WTC11 (cell line): ENCODE measurements around the gene PSMD10. TPM values are rescaled to one million over a fixed set of nuclear protein-coding genes. Genes with fewer than 3 reads are reported as not detected.

ENCODE experiments used
- ATAC-seq: fragments of 200-7000 bp; cut with Tn5 transposase; 2 replicates; pipeline ENCODE4 v1.10.0; 2021; ENCODE audit warnings: mild to moderate bottlenecking, moderate library complexity
- CTCF ChIA-PET: fragments of 300-600 bp; sonication (Branson Sonifier 250); formaldehyde crosslinking; loops from one replicate; lab custom pipeline; 2021; ENCODE audit warnings: antibody characterized with exemption; lab: Charles Lee
- POLR2A ChIA-PET: fragments of 350-600 bp; sonication (Branson Sonifier 250); formaldehyde crosslinking; loops from one replicate; lab custom pipeline; 2021; ENCODE audit warnings: antibody characterized with exemption; lab: Charles Lee
- DNase-seq: peaks from one replicate; pipeline ENCODE4 v3.0.0; 2021; ENCODE audit warnings: low spot score
- H3K27ac Mint-ChIP-seq: 2 replicates; pipeline ENCODE4 v1.8.0; 2021; ENCODE audit warnings: mixed read lengths
- H3K27me3 Mint-ChIP-seq: 2 replicates; pipeline ENCODE4 v1.8.0; 2021; ENCODE audit warnings: low read depth, mild to moderate bottlenecking, moderate library complexity, mixed read lengths
- H3K36me3 Mint-ChIP-seq: 2 replicates; pipeline ENCODE4 v1.8.0; 2021; ENCODE audit warnings: mixed read lengths
- H3K4me1 Mint-ChIP-seq: 2 replicates; pipeline ENCODE4 v1.8.0; 2022; ENCODE audit warnings: mixed read lengths
- H3K4me3 Mint-ChIP-seq: 2 replicates; pipeline ENCODE4 v1.8.0; 2021; ENCODE audit warnings: mild to moderate bottlenecking, moderate library complexity, mixed read lengths
- H3K9me3 Mint-ChIP-seq: 2 replicates; pipeline ENCODE4 v1.8.0; 2021; ENCODE audit warnings: mixed read lengths
- HMGA2 ChIP-seq: fragments of 250-450 bp; sonication (Bioruptor Pico); IDR thresholded peaks from 2 replicates; pipeline ENCODE4 v1.4.0; 2021; ENCODE audit warnings: mild to moderate bottlenecking, moderate library complexity
- KAT7 ChIP-seq: sonication (generic); formaldehyde crosslinking; IDR thresholded peaks from 2 replicates; pipeline ENCODE4 v1.8.1; 2023; ENCODE audit warnings: missing genetic modification reagents, mild to moderate bottlenecking, borderline replicate concordance
- NR1H2 ChIP-seq: sonication (generic); formaldehyde crosslinking; IDR thresholded peaks from 2 replicates; pipeline ENCODE4 v1.9.0; 2021; ENCODE audit warnings: mild to moderate bottlenecking, moderate library complexity, missing genetic modification reagents
- ZNF423 ChIP-seq: fragments of 250-450 bp; sonication (Bioruptor Pico); IDR thresholded peaks from 2 replicates; pipeline ENCODE4 v2.1.2; 2022; ENCODE audit warnings: mild to moderate bottlenecking, moderate library complexity
- total RNA-seq: library from RNA; stranded (reverse); gene quantifications from 3 replicates; pipeline ENCODE4 v1.2.3, GENCODE V29; 2021
- TF ChIP-seq, protein P1 (sequence below): fragments of 250-450 bp; sonication (Bioruptor Pico); conservative IDR thresholded peaks from 2 replicates; pipeline ENCODE4 v1.9.0; 2021; ENCODE audit warnings: mild to moderate bottlenecking
- TF ChIP-seq, protein P2 (sequence below): fragments of 250-450 bp; sonication (Bioruptor Pico); IDR thresholded peaks from 2 replicates; pipeline ENCODE4 v1.9.0; 2021; ENCODE audit warnings: mild to moderate bottlenecking
- TF ChIP-seq, protein P3 (sequence below): sonication (generic); formaldehyde crosslinking; conservative IDR thresholded peaks from 2 replicates; pipeline ENCODE4 v1.8.1; 2023; ENCODE audit warnings: mild to moderate bottlenecking, low read depth, missing genetic modification reagents, moderate library complexity
- TF ChIP-seq, protein P4 (sequence below): sonication (generic); formaldehyde crosslinking; IDR thresholded peaks from 2 replicates; pipeline ENCODE4 v1.8.0; 2022; ENCODE audit warnings: mild to moderate bottlenecking, missing genetic modification reagents
- TF ChIP-seq, protein P5 (sequence below): sonication (generic); formaldehyde crosslinking; IDR thresholded peaks from 2 replicates; pipeline ENCODE4 v1.8.1; 2023; ENCODE audit warnings: mild to moderate bottlenecking, missing genetic modification reagents
- TF ChIP-seq, protein P6 (sequence below): fragments of 250-450 bp; sonication (Bioruptor Pico); IDR thresholded peaks from 2 replicates; pipeline ENCODE4 v1.9.0; 2021; ENCODE audit warnings: mild to moderate bottlenecking, borderline replicate concordance
- TF ChIP-seq, protein P7 (sequence below): sonication (generic); formaldehyde crosslinking; IDR thresholded peaks from 2 replicates; pipeline ENCODE4 v1.8.0; 2023; ENCODE audit warnings: missing genetic modification reagents

Gene PSMD10
- total RNA-seq, 1 experiment from 2014 or later: 56.4 TPM

DNA sequence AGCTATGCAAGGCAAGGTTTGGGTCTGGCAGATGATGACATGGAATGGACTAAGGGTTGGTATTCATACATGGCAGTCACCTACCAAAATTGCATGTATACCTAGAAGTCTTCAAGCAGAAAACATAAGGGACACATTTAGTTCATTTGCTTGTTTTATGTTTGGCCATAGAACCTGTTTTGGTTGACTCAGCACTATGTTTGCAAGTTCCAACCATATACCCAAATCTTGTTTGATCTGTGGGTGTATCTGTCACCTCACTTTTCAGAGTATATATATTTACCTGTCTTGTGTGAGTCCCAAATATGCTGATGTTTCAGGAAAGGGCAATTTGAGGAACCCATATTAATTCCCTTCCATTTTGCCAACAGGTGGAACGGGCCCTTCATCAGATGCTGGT is 39.5 kb upstream of the PSMD10 start:
- no peaks in the 10 kb centered on the region for H3K36me3 Mint-ChIP-seq
- TF ChIP-seq, protein P1, sequence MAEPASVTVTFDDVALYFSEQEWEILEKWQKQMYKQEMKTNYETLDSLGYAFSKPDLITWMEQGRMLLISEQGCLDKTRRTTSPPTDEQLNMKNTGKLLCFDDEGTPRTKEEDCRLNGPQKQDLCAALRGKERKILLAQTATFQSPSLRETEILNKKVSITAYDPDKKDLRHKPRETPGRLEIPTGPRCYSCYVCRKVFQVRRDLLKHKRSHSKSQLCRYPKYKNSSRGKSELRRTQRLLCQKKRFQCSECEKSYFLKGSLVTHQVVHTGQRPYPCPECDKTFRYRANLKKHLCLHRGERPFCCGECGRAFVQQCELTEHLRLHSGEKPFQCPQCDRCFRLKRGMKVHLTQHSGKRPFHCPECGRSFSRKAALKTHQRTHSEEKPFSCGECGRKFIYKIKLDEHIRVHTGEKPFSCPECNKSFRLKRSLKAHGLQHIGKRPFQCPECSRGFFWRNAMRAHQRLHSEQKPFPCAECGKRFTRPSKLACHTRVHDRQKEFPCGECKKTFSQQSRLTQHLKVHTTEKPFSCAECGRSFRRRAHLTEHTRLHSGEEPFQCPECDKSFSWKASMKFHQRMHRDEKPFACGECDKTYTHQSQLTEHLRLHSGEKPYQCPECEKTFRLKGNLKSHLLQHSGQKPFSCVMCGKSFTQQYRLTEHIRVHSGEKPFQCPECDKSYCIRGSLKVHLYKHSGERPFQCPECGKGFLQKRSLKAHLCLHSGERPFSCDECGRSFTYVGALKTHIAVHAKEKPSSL: no peak
- TF ChIP-seq, protein P2, sequence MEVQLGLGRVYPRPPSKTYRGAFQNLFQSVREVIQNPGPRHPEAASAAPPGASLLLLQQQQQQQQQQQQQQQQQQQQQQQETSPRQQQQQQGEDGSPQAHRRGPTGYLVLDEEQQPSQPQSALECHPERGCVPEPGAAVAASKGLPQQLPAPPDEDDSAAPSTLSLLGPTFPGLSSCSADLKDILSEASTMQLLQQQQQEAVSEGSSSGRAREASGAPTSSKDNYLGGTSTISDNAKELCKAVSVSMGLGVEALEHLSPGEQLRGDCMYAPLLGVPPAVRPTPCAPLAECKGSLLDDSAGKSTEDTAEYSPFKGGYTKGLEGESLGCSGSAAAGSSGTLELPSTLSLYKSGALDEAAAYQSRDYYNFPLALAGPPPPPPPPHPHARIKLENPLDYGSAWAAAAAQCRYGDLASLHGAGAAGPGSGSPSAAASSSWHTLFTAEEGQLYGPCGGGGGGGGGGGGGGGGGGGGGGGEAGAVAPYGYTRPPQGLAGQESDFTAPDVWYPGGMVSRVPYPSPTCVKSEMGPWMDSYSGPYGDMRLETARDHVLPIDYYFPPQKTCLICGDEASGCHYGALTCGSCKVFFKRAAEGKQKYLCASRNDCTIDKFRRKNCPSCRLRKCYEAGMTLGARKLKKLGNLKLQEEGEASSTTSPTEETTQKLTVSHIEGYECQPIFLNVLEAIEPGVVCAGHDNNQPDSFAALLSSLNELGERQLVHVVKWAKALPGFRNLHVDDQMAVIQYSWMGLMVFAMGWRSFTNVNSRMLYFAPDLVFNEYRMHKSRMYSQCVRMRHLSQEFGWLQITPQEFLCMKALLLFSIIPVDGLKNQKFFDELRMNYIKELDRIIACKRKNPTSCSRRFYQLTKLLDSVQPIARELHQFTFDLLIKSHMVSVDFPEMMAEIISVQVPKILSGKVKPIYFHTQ (CRISPR knock-in tag): no peak
- no peak for TF ChIP-seq KAT7 (CRISPR knock-in tag)
- TF ChIP-seq, protein P3, sequence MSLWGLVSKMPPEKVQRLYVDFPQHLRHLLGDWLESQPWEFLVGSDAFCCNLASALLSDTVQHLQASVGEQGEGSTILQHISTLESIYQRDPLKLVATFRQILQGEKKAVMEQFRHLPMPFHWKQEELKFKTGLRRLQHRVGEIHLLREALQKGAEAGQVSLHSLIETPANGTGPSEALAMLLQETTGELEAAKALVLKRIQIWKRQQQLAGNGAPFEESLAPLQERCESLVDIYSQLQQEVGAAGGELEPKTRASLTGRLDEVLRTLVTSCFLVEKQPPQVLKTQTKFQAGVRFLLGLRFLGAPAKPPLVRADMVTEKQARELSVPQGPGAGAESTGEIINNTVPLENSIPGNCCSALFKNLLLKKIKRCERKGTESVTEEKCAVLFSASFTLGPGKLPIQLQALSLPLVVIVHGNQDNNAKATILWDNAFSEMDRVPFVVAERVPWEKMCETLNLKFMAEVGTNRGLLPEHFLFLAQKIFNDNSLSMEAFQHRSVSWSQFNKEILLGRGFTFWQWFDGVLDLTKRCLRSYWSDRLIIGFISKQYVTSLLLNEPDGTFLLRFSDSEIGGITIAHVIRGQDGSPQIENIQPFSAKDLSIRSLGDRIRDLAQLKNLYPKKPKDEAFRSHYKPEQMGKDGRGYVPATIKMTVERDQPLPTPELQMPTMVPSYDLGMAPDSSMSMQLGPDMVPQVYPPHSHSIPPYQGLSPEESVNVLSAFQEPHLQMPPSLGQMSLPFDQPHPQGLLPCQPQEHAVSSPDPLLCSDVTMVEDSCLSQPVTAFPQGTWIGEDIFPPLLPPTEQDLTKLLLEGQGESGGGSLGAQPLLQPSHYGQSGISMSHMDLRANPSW (CRISPR knock-in tag): no peak
- no peak for TF ChIP-seq HMGA2 (CRISPR knock-in tag)
- TF ChIP-seq, protein P4, sequence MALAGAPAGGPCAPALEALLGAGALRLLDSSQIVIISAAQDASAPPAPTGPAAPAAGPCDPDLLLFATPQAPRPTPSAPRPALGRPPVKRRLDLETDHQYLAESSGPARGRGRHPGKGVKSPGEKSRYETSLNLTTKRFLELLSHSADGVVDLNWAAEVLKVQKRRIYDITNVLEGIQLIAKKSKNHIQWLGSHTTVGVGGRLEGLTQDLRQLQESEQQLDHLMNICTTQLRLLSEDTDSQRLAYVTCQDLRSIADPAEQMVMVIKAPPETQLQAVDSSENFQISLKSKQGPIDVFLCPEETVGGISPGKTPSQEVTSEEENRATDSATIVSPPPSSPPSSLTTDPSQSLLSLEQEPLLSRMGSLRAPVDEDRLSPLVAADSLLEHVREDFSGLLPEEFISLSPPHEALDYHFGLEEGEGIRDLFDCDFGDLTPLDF (CRISPR knock-in tag): no peak
- TF ChIP-seq NR1H2 (CRISPR knock-in tag): no peak
- TF ChIP-seq, protein P5, sequence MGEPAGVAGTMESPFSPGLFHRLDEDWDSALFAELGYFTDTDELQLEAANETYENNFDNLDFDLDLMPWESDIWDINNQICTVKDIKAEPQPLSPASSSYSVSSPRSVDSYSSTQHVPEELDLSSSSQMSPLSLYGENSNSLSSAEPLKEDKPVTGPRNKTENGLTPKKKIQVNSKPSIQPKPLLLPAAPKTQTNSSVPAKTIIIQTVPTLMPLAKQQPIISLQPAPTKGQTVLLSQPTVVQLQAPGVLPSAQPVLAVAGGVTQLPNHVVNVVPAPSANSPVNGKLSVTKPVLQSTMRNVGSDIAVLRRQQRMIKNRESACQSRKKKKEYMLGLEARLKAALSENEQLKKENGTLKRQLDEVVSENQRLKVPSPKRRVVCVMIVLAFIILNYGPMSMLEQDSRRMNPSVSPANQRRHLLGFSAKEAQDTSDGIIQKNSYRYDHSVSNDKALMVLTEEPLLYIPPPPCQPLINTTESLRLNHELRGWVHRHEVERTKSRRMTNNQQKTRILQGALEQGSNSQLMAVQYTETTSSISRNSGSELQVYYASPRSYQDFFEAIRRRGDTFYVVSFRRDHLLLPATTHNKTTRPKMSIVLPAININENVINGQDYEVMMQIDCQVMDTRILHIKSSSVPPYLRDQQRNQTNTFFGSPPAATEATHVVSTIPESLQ (CRISPR knock-in tag): no peak
- TF ChIP-seq, protein P6, sequence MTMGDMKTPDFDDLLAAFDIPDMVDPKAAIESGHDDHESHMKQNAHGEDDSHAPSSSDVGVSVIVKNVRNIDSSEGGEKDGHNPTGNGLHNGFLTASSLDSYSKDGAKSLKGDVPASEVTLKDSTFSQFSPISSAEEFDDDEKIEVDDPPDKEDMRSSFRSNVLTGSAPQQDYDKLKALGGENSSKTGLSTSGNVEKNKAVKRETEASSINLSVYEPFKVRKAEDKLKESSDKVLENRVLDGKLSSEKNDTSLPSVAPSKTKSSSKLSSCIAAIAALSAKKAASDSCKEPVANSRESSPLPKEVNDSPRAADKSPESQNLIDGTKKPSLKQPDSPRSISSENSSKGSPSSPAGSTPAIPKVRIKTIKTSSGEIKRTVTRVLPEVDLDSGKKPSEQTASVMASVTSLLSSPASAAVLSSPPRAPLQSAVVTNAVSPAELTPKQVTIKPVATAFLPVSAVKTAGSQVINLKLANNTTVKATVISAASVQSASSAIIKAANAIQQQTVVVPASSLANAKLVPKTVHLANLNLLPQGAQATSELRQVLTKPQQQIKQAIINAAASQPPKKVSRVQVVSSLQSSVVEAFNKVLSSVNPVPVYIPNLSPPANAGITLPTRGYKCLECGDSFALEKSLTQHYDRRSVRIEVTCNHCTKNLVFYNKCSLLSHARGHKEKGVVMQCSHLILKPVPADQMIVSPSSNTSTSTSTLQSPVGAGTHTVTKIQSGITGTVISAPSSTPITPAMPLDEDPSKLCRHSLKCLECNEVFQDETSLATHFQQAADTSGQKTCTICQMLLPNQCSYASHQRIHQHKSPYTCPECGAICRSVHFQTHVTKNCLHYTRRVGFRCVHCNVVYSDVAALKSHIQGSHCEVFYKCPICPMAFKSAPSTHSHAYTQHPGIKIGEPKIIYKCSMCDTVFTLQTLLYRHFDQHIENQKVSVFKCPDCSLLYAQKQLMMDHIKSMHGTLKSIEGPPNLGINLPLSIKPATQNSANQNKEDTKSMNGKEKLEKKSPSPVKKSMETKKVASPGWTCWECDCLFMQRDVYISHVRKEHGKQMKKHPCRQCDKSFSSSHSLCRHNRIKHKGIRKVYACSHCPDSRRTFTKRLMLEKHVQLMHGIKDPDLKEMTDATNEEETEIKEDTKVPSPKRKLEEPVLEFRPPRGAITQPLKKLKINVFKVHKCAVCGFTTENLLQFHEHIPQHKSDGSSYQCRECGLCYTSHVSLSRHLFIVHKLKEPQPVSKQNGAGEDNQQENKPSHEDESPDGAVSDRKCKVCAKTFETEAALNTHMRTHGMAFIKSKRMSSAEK (CRISPR knock-in tag): no peak
- TF ChIP-seq, protein P7, sequence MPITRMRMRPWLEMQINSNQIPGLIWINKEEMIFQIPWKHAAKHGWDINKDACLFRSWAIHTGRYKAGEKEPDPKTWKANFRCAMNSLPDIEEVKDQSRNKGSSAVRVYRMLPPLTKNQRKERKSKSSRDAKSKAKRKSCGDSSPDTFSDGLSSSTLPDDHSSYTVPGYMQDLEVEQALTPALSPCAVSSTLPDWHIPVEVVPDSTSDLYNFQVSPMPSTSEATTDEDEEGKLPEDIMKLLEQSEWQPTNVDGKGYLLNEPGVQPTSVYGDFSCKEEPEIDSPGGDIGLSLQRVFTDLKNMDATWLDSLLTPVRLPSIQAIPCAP: no peak
- TF ChIP-seq ZNF423: no peak
- H3K4me3 Mint-ChIP-seq: no peak overlapping the region
- POLR2A ChIA-PET: no interaction called here
- ATAC-seq: no peak
- no peak overlapping the region for H3K27ac Mint-ChIP-seq
- no peaks in the 10 kb centered on the region for H3K9me3 Mint-ChIP-seq
- no peaks in the 10 kb centered on the region for H3K27me3 Mint-ChIP-seq
- DNase-seq: no peak
- CTCF ChIA-PET: no interaction called here
- H3K4me1 Mint-ChIP-seq: peaks cover 21% of the 10 kb centered on the region
